Gastrocnemius medialis (tissue), 4 donors: ENCODE data around the gene KIFBP. TPM values are rescaled to one million over a fixed set of nuclear protein-coding genes. Genes with fewer than 3 reads are reported as not detected.

Source experiments
- ATAC-seq, 2 donors: fragments of 150-250 bp; one replicate each; pipeline ENCODE4 v1.9.1; 2016
- DNase-seq, 2 donors: peaks; one replicate each; pipeline ENCODE4 v3.0.0-alpha.2; 2019
- H3K27ac ChIP-seq, 4 donors: fragments of 200-600 bp; sonication (generic); 1 replicate in 1 of 4; 2 replicates in 3 of 4; pipeline ENCODE4 v1.5.1; 2016 to 2018; ENCODE audit warnings: mild to moderate bottlenecking in 2 of 4, moderate library complexity in 1 of 4
- H3K27me3 ChIP-seq, 3 donors: fragments of 200-600 bp; sonication (generic) in 2 of 3; 1 replicate in 1 of 3; 2 replicates in 2 of 3; pipeline versions ENCODE4 v1.5.1 to v1.6.0; 2016 to 2019; ENCODE audit warnings: mild to moderate bottlenecking in 1 of 3, moderate library complexity in 1 of 3
- H3K36me3 ChIP-seq, 2 donors: fragments of 200-600 bp; sonication (generic) in 1 of 2; one replicate each; pipeline ENCODE4 v1.5.1; 2017 to 2018
- H3K4me1 ChIP-seq, 2 donors: fragments of 200-600 bp; sonication (generic) in 1 of 2; one replicate each; pipeline ENCODE4 v1.5.1; 2016 to 2017; ENCODE audit warnings: mild to moderate bottlenecking in 2 of 2
- H3K4me3 ChIP-seq, 4 donors: fragments of 200-600 bp; sonication (generic) in 3 of 4; 1 replicate in 1 of 4; 2 replicates in 3 of 4; pipeline ENCODE4 v1.5.1; 2016 to 2019; ENCODE audit warnings: mild to moderate bottlenecking in 2 of 4
- H3K9me3 ChIP-seq, 3 donors: fragments of 200-600 bp; sonication (generic) in 2 of 3; 1 replicate in 1 of 3; 2 replicates in 2 of 3; pipeline ENCODE4 v1.5.1; 2016 to 2019
- POLR2A ChIP-seq, 2 donors: fragments of 450-650 bp; IDR thresholded peaks; one replicate each; pipeline ENCODE4 v1.6.1; 2017; ENCODE audit warnings: antibody characterized with exemption in 2 of 2, mild to moderate bottlenecking in 2 of 2, moderate library complexity in 2 of 2
- in situ Hi-C, 4 donors: fragments of 200-750 bp; cut with MboI; loops; one replicate each; pipeline versions ENCODE4 v1.15.0 to v1.8.0; 2017; ENCODE audit warnings: low sequenced_read_pairs in 4 of 4
- intact Hi-C: fragments of 100-400 bp; cut with DNase I; formaldehyde crosslinking; loops from one replicate; pipeline ENCODE4 v1.15.1; 2023; ENCODE audit warnings: low total_unique reads
- total RNA-seq, 4 donors: library from RNA; depleted of rRNA; stranded (reverse); fragments of >200 nt; gene quantifications; one replicate each; pipeline versions ENCODE4 v1.1.0 to v1.2.3, GENCODE V29; 2016
- TF ChIP-seq, protein P1 (sequence below), 5 experiments: fragments of 450-650 bp in 3 of 5; fragments of 200-600 bp in 2 of 5; sonication (generic) in 2 of 5; IDR thresholded peaks in 4 of 5; conservative IDR thresholded peaks in 1 of 5; 1 replicate in 4 of 5; 2 replicates in 1 of 5; pipeline ENCODE4 v1.5.1; 2016 to 2019; ENCODE audit warnings: antibody characterized with exemption in 5 of 5, mild to moderate bottlenecking in 3 of 5, moderate library complexity in 3 of 5

The KIFBP gene
- total RNA-seq, 4 donors from 2014 or later: 24.0 to 41.3 (median 33.9) TPM

- DNase-seq (no peak), ATAC-seq (peak in 1 of 2 donors; percentile 27)
- in situ Hi-C loops: no loop called here
- intact Hi-C loops: no loop called here
- H3K4me3 ChIP-seq: no peak overlapping the region
- H3K9me3 ChIP-seq: no peaks in the 10 kb centered on the region
- no peaks in the 10 kb centered on the region for H3K36me3 ChIP-seq
- H3K27ac ChIP-seq: no peak overlapping the region
- no peaks in the 10 kb centered on the region for H3K4me1 ChIP-seq
- H3K27me3 ChIP-seq: no peaks in the 10 kb centered on the region
- TF ChIP-seq POLR2A (IDR thresholded peaks at IDR 0.05): no peak
Measured at GRCh38 chr10:69045441-69046300, 57.1 kb downstream of the KIFBP start.

- in situ Hi-C loops: no loop called here
- ATAC-seq: no peak
- H3K27ac ChIP-seq: peak overlapping the region in 2 of 4 donors; percentile 2 to 5
- no peaks in the 10 kb centered on the region for H3K36me3 ChIP-seq
- H3K9me3 ChIP-seq: no peaks in the 10 kb centered on the region
- H3K27me3 ChIP-seq: no peaks in the 10 kb centered on the region
- TF ChIP-seq, protein P1, sequence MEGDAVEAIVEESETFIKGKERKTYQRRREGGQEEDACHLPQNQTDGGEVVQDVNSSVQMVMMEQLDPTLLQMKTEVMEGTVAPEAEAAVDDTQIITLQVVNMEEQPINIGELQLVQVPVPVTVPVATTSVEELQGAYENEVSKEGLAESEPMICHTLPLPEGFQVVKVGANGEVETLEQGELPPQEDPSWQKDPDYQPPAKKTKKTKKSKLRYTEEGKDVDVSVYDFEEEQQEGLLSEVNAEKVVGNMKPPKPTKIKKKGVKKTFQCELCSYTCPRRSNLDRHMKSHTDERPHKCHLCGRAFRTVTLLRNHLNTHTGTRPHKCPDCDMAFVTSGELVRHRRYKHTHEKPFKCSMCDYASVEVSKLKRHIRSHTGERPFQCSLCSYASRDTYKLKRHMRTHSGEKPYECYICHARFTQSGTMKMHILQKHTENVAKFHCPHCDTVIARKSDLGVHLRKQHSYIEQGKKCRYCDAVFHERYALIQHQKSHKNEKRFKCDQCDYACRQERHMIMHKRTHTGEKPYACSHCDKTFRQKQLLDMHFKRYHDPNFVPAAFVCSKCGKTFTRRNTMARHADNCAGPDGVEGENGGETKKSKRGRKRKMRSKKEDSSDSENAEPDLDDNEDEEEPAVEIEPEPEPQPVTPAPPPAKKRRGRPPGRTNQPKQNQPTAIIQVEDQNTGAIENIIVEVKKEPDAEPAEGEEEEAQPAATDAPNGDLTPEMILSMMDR (IDR thresholded peaks at IDR 0.05 in 4 of 5, conservative IDR thresholded peaks at IDR 0.05 in 1 of 5): no peak
- no peak for TF ChIP-seq POLR2A (IDR thresholded peaks at IDR 0.05)
- no peak for DNase-seq
- intact Hi-C loops: no loop called here
- H3K4me3 ChIP-seq: no peak overlapping the region
- no peaks in the 10 kb centered on the region for H3K4me1 ChIP-seq
Measured at GRCh38 chr10:69047111-69047832, 58.7 kb downstream of the KIFBP start.

GRCh38 chr10:69048103-69048502 lies 59.5 kb downstream of the KIFBP start:
- Histone ChIP-seq H3K27ac (peak overlapping the region in 1 of 4 donors; percentile 21), H3K4me1 (no peaks in the 10 kb centered on the region), H3K4me3 (no peak overlapping the region), H3K36me3 (no peaks in the 10 kb centered on the region), H3K27me3 (no peaks in the 10 kb centered on the region), H3K9me3 (no peaks in the 10 kb centered on the region)
- intact Hi-C loops (no loop called here), in situ Hi-C loops (no loop called here)
- DNase-seq (peak; percentile 35 to 49), ATAC-seq (peak in 1 of 2 donors; percentile 68)
- TF ChIP-seq, protein P1 (IDR thresholded peaks at IDR 0.05 in 4 of 5, conservative IDR thresholded peaks at IDR 0.05 in 1 of 5): no peak
- TF ChIP-seq POLR2A (IDR thresholded peaks at IDR 0.05): peak; percentile 8 to 37

GRCh38 chr10:69049566-69049961 lies 61.0 kb downstream of the KIFBP start:
- Histone ChIP-seq H3K27ac (no peak overlapping the region), H3K27me3 (no peaks in the 10 kb centered on the region), H3K9me3 (no peaks in the 10 kb centered on the region), H3K4me3 (no peak overlapping the region), H3K36me3 (no peaks in the 10 kb centered on the region), H3K4me1 (no peaks in the 10 kb centered on the region)
- DNase-seq (peak in 1 of 2 donors; percentile 28), ATAC-seq (no peak)
- in situ Hi-C loops: no loop called here
- TF ChIP-seq, protein P1 (IDR thresholded peaks at IDR 0.05 in 4 of 5, conservative IDR thresholded peaks at IDR 0.05 in 1 of 5): no peak
- TF ChIP-seq POLR2A (IDR thresholded peaks at IDR 0.05): no peak
- intact Hi-C loops: no loop called here

GRCh38 chr10:69051303-69051702 lies 62.7 kb downstream of the KIFBP start:
- peak overlapping the region in 2 of 4 donors; percentile 8 to 10 for H3K27ac ChIP-seq
- H3K36me3 ChIP-seq: no peaks in the 10 kb centered on the region
- no peaks in the 10 kb centered on the region for H3K9me3 ChIP-seq
- ATAC-seq (no peak), DNase-seq (peak; percentile 20 to 37)
- intact Hi-C loops: no loop called here
- no peak for TF ChIP-seq POLR2A (IDR thresholded peaks at IDR 0.05)
- TF ChIP-seq, protein P1 (IDR thresholded peaks at IDR 0.05 in 4 of 5, conservative IDR thresholded peaks at IDR 0.05 in 1 of 5): no peak
- in situ Hi-C loops: no loop called here
- no peaks in the 10 kb centered on the region for H3K27me3 ChIP-seq
- H3K4me3 ChIP-seq: no peak overlapping the region
- H3K4me1 ChIP-seq: peaks cover 0 to under 1% of the 10 kb centered on the region in 2 donors
